NOMO-1 treated with dmso at 0.1 percent for 144 hours (cell line): ENCODE measurements around the gene XIRP2.

Experiments
- DNase-seq: peaks from one replicate; lab custom pipeline; 2025; ENCODE audit not compliant: unreplicated experiment; lab: John Stamatoyannopoulos, UW

The XIRP2 gene

DNA sequence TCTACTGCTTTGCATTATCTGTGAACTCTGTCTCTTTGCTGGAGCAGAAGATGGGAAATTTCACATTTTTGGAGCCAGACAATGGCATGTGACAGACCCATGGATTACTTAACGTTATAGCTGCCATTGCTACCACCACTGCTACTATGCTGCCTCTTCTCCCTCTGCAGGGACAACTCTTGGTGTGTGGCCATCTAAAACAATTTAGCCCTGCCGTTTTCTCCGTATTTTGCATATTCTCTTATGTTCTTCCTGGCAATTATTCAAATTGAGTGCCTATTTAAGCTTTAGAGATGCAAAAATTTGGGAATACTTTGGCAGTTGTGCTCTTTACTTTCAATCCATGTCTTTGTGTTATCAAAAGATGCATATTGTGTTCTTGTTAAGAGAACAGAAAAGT, 386.8 kb downstream of the XIRP2 start:
- no peak for DNase-seq

DNA sequence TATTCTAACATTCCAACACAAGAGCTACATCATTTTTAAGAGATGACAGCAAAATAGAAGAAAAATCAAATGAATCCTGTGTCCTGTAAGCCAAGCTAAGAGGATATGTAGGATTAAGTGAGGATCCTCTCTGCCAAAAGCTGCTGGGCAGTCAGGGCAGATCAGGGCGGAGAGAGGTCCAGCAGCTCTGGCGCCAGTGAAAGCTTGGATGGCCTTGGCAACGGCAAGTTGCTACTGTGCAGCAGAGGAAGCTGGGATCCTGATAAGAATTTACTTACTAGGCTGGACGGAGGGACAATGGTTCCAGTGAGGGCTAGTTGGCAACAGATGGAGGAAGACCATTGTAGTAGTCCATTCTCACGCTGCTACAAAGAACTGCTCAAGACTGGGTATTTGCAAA, 391.5 kb downstream of the XIRP2 start:
- no peak for DNase-seq

DNA sequence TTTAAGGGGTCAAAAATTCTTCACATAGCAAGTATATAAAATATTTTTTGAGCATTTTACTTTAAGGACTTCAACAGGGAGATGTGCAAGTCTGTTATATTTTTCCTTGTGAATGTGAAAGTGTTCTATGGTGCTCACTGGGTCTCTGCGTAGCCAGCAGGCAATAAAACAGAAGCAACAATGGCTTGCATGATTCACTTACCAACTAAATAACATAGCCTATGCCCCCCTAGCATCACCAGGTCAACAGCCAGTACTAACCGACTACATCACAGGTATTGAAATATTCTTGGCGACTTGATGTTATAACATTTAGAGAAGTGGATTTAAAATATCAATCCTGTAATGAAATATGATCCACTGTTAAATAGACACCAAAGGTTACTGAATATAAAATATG, 398.9 kb downstream of the XIRP2 start:
- DNase-seq: no peak

DNA sequence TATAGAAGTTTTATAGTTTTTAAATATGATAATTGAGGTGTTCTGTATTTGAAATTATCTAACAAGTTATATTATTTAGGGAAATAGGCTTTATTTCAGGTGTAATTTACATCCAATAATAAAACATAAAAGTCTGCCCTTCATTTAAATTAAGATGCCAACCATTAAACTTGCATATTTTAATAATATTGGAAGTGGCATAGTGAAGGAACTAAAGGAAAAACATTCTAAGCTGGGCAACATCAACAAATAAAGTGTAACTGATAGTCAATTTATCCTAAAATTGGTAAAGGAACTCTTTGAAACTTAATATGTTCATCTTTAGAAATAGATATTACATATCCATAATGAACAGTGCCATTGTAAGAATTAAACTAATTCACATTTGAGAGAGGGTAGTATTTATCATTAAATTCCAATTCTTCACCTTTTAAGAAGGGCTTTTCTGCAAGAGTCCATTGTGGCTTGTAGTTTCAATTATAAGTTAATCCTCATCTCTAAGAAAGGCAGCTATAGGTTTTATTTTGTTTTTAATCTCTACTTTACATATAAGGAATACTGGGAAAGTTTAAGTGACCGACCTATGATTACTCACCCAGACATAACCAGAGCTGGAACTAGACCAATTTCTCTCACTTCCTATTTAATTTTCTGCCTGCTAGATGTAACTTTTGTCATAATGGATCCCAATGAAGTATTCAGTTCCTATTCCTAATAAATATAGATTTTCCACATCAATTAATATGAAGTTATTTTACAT, 401.6 kb downstream of the XIRP2 start:
- no peak for DNase-seq

DNA sequence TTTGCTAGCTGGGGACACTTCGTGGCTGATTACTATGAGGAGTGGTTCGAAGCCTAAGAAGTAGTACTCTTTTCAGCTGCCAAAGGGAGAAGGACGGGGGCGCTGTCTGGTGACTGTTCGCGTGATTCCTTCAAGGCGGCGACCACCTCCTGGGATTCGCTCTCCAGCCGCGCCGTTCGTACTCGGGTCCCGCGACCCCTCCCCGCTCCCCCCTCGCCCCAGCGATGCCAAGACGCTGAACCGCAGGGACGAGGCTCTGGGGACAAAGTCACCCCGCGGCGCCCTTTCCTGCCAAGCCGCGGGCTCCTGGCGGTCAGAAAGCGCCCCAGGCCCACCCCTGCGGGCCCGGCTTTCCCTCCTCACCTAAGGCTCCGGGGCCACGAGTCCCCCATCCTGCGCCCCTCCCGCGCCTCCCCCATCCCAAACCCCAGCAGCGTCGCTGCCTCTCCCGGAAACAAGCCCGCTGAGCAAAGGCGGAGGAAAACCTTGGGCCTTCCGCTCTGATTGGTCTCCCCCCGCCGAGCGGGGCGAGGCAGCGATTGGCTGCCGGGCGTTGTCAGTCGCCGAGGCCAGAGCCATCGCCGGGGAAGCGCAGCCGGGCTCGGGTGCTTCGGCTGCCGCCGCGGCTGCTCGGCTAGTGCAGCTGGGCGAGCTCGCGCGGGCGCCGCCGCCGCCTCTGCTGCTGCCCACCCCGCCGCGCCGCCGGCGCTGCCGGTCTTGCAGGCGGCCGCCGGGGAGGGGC, 404.3 kb downstream of the XIRP2 start, which contains the start of gene B3GALT1:
Gene B3GALT1 (plus strand): TSS at position 572 of the 742 bp plus-strand sequence.
- DNase-seq: peak; percentile 74

DNA sequence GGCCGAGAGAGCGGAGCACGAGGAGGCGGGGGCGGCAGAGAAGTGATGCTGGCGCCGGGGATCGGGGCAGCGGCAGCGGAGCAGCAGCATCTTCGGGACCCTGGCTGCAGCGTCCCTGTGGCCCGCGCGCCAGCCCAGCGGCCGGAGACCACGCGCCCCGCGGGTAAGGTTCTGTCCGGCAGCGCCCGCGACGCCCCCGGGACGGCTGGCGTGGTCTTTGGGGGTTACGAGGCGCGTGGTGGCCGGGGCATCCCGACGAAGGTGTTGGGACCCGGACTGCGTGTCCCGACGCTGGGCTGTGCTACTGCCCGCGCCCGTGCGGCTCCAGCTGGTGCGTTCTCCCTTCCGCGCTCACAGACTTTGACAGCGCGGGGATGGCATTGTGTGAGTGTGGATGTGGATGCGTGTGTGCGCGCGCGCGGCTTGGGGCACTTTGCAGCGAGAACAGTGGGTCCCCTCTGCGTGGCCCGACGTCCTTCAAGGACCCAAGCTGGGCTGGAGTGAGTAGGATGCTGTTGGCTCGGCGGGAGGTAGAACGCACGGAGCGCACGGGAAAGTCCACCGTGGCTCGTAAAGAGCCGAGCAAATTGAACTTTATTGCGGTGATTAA, 405.0 kb downstream of the XIRP2 start:
- DNase-seq: no peak

DNA sequence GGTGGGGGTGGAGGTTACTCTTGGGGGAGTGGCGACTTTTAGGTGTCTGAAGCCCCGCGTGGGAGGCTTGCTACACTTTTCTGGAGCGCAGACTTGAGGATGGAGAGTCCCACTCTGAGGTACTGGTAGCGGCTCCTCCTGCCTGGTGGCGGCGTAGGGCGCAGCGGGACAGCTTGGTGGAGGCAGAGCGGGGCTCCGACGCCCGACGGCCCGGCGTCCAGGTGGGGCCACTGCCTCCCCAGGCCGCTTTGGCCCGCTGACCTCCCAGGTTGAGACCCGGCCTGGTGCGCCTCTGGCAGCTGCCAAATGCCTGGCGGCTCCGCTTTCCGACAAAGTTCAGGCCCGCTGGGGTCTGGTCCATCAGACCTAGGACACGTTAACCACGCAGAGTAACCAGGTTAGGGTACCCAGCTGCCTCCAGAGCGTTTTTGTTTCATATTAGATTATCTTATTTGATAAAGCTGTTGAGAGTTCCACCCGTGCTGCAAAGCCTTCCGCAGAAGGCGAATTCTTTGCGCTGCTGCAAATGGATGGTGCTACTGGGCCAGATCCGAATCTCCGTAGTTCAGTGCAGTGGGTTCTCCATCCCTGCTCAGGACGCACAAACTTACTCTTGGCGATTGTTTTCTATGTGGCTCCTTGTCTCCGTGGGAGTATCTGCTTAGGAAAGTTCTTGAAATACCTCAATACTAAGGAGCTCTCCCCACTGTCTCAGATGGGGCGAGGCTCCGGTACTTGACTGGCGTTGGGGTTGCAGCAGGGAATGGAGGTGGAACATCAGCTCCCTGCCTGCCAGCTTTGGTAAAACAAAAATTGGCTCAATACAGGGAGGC, 405.9 kb downstream of the XIRP2 start:
- no peak for DNase-seq

DNA sequence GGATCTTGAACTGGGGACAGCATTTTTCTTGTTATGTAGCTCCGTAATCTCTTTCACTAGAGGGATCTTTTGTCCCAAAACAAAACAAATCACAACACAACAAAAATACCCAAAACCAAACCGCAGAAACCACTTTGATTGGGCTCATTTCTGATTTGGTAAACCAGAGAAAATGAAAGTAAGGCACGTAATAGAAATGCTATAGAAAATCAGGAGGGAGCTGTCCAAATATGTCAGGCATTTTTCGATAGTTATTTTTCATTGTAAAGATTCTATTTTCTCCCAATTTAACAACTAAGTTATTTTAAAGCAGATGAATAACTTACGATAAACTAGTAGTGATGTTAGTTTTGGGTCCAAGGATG, 406.5 kb downstream of the XIRP2 start:
- DNase-seq: no peak

DNA sequence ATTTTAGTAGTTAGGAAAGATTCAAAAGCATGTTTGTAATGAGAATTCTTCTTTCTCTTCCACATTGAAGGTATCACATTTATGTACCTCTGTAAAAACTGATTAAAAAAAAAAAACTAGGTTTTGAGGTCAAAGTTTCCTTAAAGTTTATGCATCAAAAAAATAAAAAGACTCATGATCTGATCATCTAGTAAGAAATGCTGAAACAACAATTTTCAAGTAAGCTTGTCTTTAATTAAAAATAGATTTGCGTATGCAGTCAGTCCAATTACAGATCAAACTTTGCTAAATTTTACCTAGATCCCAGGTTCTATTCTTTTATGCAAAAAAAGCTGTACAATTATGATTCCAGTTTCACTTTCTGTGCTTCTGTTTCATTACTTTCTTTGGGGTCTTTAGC, 409.0 kb downstream of the XIRP2 start:
- DNase-seq: no peak

DNA sequence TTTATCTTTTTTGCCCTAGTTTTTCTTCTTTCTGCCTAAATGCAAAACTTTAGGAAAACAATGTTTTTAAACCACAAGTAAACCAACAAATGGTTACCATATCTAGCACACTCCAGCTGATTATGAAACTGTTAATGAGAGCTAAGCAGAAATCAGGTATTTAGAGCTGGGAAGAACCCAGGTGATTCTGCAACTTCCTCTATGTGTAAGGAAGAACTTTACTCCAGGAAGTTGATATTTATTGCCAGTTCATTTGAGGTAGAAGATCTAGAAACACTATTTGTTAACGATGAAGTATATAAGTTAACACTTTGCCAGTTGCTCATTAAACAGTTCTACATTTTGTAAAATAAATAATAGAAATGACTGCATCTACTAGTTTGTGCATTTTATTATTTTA, 409.7 kb downstream of the XIRP2 start:
- DNase-seq: no peak
